BE2C (cell line): ENCODE results near the gene COL25A1.
"Not testable (repeated sequence)": the region's sequence is repeated elsewhere in the genome, so short reads cannot be mapped to it uniquely, and the experiment has no call there.

ENCODE experiments used
- DNase-seq: peaks from one replicate; pipeline ENCODE4 v3.0.0-alpha.2; 2020
- H3K27me3 ChIP-seq: fragments of 250-450 bp; sonication (Bioruptor Pico); 2 replicates; pipeline ENCODE4 v1.5.1; 2020; ENCODE audit warnings: mild to moderate bottlenecking
- H3K36me3 ChIP-seq: fragments of 250-450 bp; sonication (Bioruptor Pico); 2 replicates; pipeline ENCODE4 v1.5.1; 2020; ENCODE audit warnings: mild to moderate bottlenecking
- H3K4me1 ChIP-seq: fragments of 250-450 bp; sonication (Bioruptor Pico); 2 replicates; pipeline ENCODE4 v1.5.1; 2020
- H3K4me3 ChIP-seq: 2 replicates; pipeline ENCODE4 v1.5.1; 2011; ENCODE audit warnings: low read depth, low read length
- H3K9me3 ChIP-seq: fragments of 250-450 bp; sonication (Bioruptor Pico); 2 replicates; pipeline ENCODE4 v1.5.1; 2020
- CTCF ChIP-seq: IDR thresholded peaks from 2 replicates; pipeline ENCODE4 v1.5.1; 2012; ENCODE audit warnings: mild to moderate bottlenecking, low read depth, low read length

COL25A1 gene

GRCh38 chr4:109004418-109004817, 298.0 kb downstream of the COL25A1 start:
- no peaks in the 10 kb centered on the region for H3K27me3 ChIP-seq
- DNase-seq, result no peak
- no peaks in the 10 kb centered on the region for H3K4me1 ChIP-seq
- H3K36me3 ChIP-seq, result no peaks in the 10 kb centered on the region
- H3K9me3 ChIP-seq, result no peaks in the 10 kb centered on the region
- H3K4me3 ChIP-seq, result no peak overlapping the region
- no peak for TF ChIP-seq CTCF

- Histone ChIP-seq H3K36me3 (no peaks in the 10 kb centered on the region), H3K4me1 (no peaks in the 10 kb centered on the region), H3K9me3 (no peaks in the 10 kb centered on the region), H3K27me3 (no peaks in the 10 kb centered on the region), H3K4me3 (no peak overlapping the region)
- no peak for DNase-seq
- no peak for TF ChIP-seq CTCF
Observed at GRCh38 chr4:109003964-109004363, 298.5 kb downstream of the COL25A1 start.

- H3K4me3 ChIP-seq, result no peak overlapping the region
- H3K36me3 ChIP-seq, result no peaks in the 10 kb centered on the region
- H3K9me3 ChIP-seq, result no peaks in the 10 kb centered on the region
- no peak for DNase-seq
- H3K27me3 ChIP-seq, result no peaks in the 10 kb centered on the region
- no peaks in the 10 kb centered on the region for H3K4me1 ChIP-seq
- TF ChIP-seq CTCF, result no peak
Observed at GRCh38 chr4:108991551-108992328, 310.7 kb downstream of the COL25A1 start.

DNA sequence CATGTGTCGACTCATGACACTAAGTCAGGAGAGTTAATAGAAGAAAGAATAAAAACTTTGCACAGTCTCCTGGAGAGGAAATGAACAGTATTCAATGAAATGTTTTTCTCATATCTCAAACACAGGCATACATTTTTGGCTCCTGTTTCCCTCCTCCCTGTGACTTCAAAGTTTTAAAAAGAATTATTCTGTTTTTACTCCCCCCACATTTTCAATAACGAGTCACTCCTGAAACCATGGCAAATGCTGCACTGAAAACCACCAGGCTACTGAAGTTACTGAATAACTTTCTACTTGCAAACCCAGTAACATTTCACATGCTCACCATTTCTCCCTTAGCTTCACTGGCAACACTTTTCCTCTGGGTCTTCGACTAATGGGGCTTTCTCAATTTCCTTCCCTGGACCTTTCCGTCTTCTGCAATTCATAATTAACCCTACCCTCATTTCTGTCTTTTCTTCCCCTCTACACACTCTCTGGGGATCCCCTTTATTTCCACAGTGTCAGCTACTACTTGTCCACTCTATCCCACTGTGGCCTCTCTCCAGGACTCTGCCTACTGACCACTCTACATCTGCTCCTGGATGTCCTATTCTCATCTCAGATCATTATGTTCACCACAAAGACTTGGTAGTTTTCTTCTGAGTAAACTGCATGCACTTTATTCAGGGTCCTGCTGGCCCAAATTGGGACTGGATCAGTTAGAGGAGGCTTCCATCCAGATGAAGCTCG, 313.8 kb downstream of the COL25A1 start:
- no peak overlapping the region for H3K4me3 ChIP-seq
- no peaks in the 10 kb centered on the region for H3K9me3 ChIP-seq
- no peaks in the 10 kb centered on the region for H3K4me1 ChIP-seq
- H3K36me3 ChIP-seq, result no peaks in the 10 kb centered on the region
- no peaks in the 10 kb centered on the region for H3K27me3 ChIP-seq
- DNase-seq, result no peak
- no peak for TF ChIP-seq CTCF

DNA sequence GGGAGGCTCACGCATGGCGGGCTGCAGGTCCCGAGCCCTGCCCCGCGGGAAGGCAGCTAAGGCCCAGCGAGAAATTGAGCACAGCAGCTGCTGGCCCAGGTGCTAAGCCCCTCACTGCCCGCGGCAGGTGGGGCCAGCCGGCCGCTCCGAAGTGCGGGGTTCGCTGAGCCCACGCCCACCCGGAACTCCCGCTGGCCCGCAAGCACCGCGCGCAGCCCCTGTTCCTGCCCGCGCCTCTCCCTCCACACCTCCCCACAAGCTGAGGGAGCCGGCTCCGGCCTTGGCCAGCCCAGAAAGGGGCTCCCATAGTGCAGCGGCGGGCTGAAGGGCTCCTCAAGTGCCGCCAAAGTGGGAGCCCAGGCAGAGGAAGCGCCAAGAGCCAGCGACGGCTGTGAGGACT, 318.0 kb downstream of the COL25A1 start:
- not testable (repeated sequence) for H3K9me3 ChIP-seq, H3K36me3 ChIP-seq, DNase-seq, H3K4me3 ChIP-seq, H3K4me1 ChIP-seq, H3K27me3 ChIP-seq

DNA sequence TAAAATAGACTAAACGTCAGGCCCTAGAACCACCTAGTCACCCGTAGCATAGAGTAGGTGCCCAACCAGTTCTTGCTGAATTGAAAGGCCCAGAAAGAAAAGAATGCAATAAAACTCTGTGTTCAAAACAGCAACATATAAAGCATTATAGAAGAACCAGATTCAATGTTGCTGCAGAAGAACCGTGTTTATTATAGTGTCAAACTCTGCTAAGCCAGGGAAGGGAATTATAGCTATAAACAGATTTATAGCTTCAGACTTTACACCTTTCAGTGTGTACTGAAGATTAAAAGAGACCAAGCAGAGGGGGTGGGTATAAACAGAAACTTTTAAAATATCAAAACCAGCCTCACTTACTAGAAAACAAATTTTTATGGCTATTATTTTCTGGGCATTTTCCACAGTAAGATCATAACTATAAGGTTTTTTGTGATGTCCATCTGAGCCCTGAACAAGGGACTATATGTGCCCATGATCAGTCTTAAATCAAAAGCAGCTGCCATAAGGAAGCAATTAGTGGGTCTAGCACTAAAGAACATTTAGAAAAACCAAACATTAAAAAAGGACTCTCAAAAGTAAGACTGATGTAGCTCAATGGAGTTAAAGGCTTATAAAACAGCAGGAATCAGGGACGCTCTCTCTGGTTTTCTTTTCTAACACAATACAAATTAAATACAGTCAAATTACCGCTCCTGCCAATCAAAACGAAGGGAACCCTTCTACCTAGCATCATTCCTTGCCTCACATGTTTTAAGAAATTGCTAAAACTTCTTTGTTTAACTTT, 319.9 kb downstream of the COL25A1 start:
- no peak for DNase-seq
- Histone ChIP-seq H3K4me3 (no peak overlapping the region), H3K36me3 (no peaks in the 10 kb centered on the region), H3K9me3 (no peaks in the 10 kb centered on the region), H3K27me3 (no peaks in the 10 kb centered on the region), H3K4me1 (no peaks in the 10 kb centered on the region)
- no peak for TF ChIP-seq CTCF
